Esophagus muscularis mucosa (tissue), 4 donors: ENCODE measurements around the gene CEMP1. TPM values are rescaled to one million over a fixed set of nuclear protein-coding genes. Genes with fewer than 3 reads are reported as not detected.
"Not testable (repeated sequence)": the region's sequence is repeated elsewhere in the genome, so short reads cannot be mapped to it uniquely, and the experiment has no call there.

Experiments
- DNase-seq: peaks from one replicate; pipeline ENCODE4 v3.0.0-alpha.2; 2017; ENCODE audit errors: extremely low spot score
- H3K27ac ChIP-seq, 4 donors: fragments of 200-600 bp; sonication (generic); replicated peaks in 1 of 4; 1 replicate in 3 of 4; 2 replicates in 1 of 4; pipeline ENCODE4 v1.5.1; 2016 to 2019; ENCODE audit warnings: mild to moderate bottlenecking in 1 of 4
- H3K27me3 ChIP-seq, 4 donors: fragments of 200-600 bp; sonication (generic); one replicate each; pipeline versions ENCODE4 v1.5.1 to v1.6.0; 2016 to 2019
- H3K36me3 ChIP-seq, 4 donors: fragments of 200-600 bp; sonication (generic); one replicate each; pipeline ENCODE4 v1.5.1; 2016 to 2019
- H3K4me1 ChIP-seq, 4 donors: fragments of 200-600 bp; sonication (generic); one replicate each; pipeline ENCODE4 v1.5.1; 2016 to 2019
- H3K4me3 ChIP-seq, 4 donors: fragments of 200-600 bp; sonication (generic); 1 replicate in 2 of 4; 2 replicates in 2 of 4; pipeline ENCODE4 v1.5.1; 2016 to 2019; ENCODE audit warnings: mild to moderate bottlenecking in 4 of 4, moderate library complexity in 1 of 4
- H3K9me3 ChIP-seq, 4 donors: fragments of 200-600 bp; sonication (generic); 1 replicate in 3 of 4; 2 replicates in 1 of 4; pipeline ENCODE4 v1.5.1; 2016 to 2019
- EP300 ChIP-seq: sonication (generic); formaldehyde crosslinking; IDR thresholded peaks from one replicate; pipeline ENCODE4 v1.6.1; 2017; ENCODE audit warnings: antibody characterized with exemption
- POLR2A ChIP-seq: fragments of 450-650 bp; IDR thresholded peaks from one replicate; pipeline ENCODE4 v1.6.1; 2017; ENCODE audit warnings: antibody characterized with exemption, moderate library complexity, mild to moderate bottlenecking, low read depth
- POLR2AphosphoS5 ChIP-seq, 2 donors: sonication (generic); formaldehyde crosslinking; IDR thresholded peaks; one replicate each; pipeline ENCODE4 v1.6.1; 2017; ENCODE audit warnings: antibody characterized with exemption in 2 of 2
- WGBS: methylation state at CpG from one replicate; pipeline ENCODE4 v1.1.5; 2018; 5-methylcytosine and 5-hydroxymethylcytosine counted together
- intact Hi-C: fragments of 100-400 bp; cut with DNase I; formaldehyde crosslinking; loops from one replicate; pipeline ENCODE4 v1.15.1; 2023
- total RNA-seq, 4 donors: library from RNA; depleted of rRNA; stranded (reverse); fragments of >200 nt; gene quantifications; one replicate each; pipeline versions ENCODE4 v1.1.0 to v1.2.1, GENCODE V29; 2016
- TF ChIP-seq, protein P1 (sequence below), 3 experiments: fragments of 200-600 bp in 2 of 3; fragments of 450-650 bp in 1 of 3; sonication (generic) in 2 of 3; IDR thresholded peaks; one replicate each; pipeline ENCODE4 v1.5.1; 2017 to 2019; ENCODE audit warnings: antibody characterized with exemption in 3 of 3, mild to moderate bottlenecking in 2 of 3, moderate library complexity in 1 of 3

Gene CEMP1
- not detected for total RNA-seq

- H3K4me3 ChIP-seq = peak within 1 kb of the TSS; percentile 66 to 71 (median 70)
- DNase-seq = no peak
- intact Hi-C loops = no loop called here
- peaks cover 14 to 42% (median 36%) of the 10 kb centered on the region in 4 donors for H3K36me3 ChIP-seq
- H3K27ac ChIP-seq = peak within 1 kb of the TSS; percentile 95 to 98 (median 96)
- WGBS = 16% methylated on average over 11 of the region's 11 CpGs
- H3K27me3 ChIP-seq = no peaks in the 10 kb centered on the region
- TF ChIP-seq, protein P1, sequence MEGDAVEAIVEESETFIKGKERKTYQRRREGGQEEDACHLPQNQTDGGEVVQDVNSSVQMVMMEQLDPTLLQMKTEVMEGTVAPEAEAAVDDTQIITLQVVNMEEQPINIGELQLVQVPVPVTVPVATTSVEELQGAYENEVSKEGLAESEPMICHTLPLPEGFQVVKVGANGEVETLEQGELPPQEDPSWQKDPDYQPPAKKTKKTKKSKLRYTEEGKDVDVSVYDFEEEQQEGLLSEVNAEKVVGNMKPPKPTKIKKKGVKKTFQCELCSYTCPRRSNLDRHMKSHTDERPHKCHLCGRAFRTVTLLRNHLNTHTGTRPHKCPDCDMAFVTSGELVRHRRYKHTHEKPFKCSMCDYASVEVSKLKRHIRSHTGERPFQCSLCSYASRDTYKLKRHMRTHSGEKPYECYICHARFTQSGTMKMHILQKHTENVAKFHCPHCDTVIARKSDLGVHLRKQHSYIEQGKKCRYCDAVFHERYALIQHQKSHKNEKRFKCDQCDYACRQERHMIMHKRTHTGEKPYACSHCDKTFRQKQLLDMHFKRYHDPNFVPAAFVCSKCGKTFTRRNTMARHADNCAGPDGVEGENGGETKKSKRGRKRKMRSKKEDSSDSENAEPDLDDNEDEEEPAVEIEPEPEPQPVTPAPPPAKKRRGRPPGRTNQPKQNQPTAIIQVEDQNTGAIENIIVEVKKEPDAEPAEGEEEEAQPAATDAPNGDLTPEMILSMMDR (IDR thresholded peaks at IDR 0.05) = no peak
- TF ChIP-seq EP300 (no peak), POLR2A (no peak), POLR2AphosphoS5 (IDR thresholded peaks at IDR 0.05) (no peak)
- no peaks in the 10 kb centered on the region for H3K9me3 ChIP-seq
- H3K4me1 ChIP-seq = peaks cover 8 to 34% (median 33%) of the 10 kb centered on the region in 4 donors
Observed at GRCh38 chr16:2531371-2531695, at the start of gene CEMP1. CEMP1 (minus strand) TSS chr16:2531408; CDS start chr16:2531073, 335 bp downstream.

- DNase-seq, H3K9me3 ChIP-seq, intact Hi-C loops, H3K4me3 ChIP-seq, H3K27ac ChIP-seq, H3K27me3 ChIP-seq: not testable (repeated sequence)
- WGBS = no CpG with 5 or more reads among the region's 21 CpGs
- Histone ChIP-seq H3K4me1 (peaks cover 6 to 11% (median 10%) of the 10 kb centered on the region in 4 donors), H3K36me3 (peaks cover 2 to 19% (median 11%) of the 10 kb centered on the region in 4 donors)
Observed at GRCh38 chr16:2580818-2581217, 49.6 kb upstream of the CEMP1 start.

DNA sequence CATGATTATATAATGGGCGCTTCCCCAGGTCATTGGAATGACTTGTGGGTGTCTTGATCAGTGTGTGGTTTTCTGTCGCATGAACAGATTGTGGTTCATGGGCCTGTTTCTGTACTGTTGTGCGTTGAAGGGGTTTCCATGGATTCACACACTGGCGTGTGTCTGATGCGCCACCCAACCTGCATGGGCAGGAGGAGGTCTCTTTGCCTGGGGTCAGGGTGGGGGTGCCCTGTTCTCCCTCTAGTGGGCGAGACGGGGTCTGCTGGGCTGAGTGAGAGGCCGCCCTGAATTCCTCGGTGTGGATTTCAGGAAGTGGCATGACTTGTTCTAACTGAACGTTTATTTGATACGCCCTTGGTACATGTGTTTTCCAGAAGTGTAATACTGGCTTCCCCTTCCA, 48.9 kb upstream of the CEMP1 start:
- H3K4me1 ChIP-seq, H3K9me3 ChIP-seq, H3K4me3 ChIP-seq, DNase-seq, H3K27ac ChIP-seq, H3K27me3 ChIP-seq, intact Hi-C loops: not testable (repeated sequence)
- peaks cover 0 to 12% (median 5%) of the 10 kb centered on the region in 4 donors for H3K36me3 ChIP-seq
- no CpG with 5 or more reads among the region's 11 CpGs for WGBS

DNA sequence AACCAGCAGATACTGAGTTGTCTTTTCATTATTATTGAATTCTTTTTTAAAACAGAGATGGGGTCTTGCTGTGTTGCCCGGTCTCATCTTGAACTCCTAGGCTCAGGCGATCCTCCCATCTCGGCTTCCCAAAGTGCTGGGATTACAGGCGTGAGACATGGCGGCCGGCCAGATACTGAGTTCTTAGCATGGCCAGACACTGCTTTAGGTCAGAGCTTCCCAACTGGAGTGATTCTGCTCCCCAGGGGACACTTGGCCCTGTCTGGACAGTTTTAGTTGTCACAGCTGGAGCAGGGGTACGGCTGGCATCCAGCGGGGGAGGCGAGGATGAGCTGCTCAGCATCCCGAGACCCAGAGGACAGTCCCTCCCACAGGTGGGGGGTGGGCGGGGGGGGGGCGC, 47.7 kb upstream of the CEMP1 start:
- H3K27ac ChIP-seq, intact Hi-C loops, DNase-seq, H3K4me3 ChIP-seq, H3K9me3 ChIP-seq, H3K36me3 ChIP-seq, H3K4me1 ChIP-seq, H3K27me3 ChIP-seq: not testable (repeated sequence)
- no CpG with 5 or more reads among the region's 12 CpGs for WGBS

GRCh38 chr16:2577044-2577443, 45.8 kb upstream of the CEMP1 start:
- H3K4me3 ChIP-seq, intact Hi-C loops, DNase-seq, H3K4me1 ChIP-seq, H3K9me3 ChIP-seq, H3K36me3 ChIP-seq, H3K27ac ChIP-seq, H3K27me3 ChIP-seq: not testable (repeated sequence)
- no CpG with 5 or more reads among the region's 26 CpGs for WGBS

DNA sequence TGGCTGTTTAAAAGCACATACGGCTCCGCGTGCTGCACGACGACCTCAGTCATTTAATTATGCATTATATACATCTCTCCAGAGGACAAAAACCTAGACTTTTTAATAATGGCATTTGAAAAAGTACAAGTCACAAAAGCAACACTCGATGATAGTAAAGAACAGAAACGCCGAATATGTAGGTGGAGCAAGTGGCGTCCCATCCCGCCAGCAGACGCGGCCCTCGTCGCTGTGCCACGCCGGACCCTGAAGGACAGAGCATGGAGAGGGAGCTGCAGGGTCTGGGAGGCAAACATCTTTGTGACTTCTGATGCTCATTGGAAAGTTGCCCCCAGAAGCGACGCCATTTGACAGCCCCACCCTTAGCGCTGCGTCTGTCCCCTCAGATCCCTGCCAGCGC, 44.6 kb upstream of the CEMP1 start:
- H3K4me1 ChIP-seq, H3K4me3 ChIP-seq, H3K36me3 ChIP-seq, H3K27me3 ChIP-seq, intact Hi-C loops, DNase-seq, H3K27ac ChIP-seq, H3K9me3 ChIP-seq: not testable (repeated sequence)
- WGBS = no CpG with 5 or more reads among the region's 21 CpGs

- H3K27me3 ChIP-seq, H3K4me3 ChIP-seq, intact Hi-C loops, DNase-seq, H3K36me3 ChIP-seq, H3K27ac ChIP-seq, H3K9me3 ChIP-seq, H3K4me1 ChIP-seq: not testable (repeated sequence)
- no CpG with 5 or more reads among the region's 6 CpGs for WGBS
Observed at GRCh38 chr16:2572704-2573103, 41.5 kb upstream of the CEMP1 start.

DNA sequence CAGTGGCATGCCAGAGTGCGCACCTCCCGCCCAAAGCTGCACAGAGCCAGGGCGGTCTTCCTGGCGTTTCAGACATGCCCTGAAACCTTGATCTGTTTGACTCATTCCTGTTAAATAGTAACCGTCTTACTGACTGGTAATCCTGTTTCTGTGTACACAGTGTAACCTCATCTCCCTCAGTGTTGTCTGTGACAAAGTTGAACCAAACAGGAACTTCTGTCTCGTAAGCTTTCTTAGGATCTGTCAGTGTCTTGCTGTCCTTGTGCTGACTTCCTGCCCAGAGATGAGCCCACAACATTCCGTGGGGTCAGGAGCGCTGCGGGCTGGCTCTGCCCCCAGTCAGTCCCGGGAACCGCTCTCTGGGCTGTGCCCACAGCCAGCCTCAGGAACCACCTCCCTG, 37.4 kb upstream of the CEMP1 start:
- H3K27me3 ChIP-seq, H3K9me3 ChIP-seq, H3K27ac ChIP-seq, DNase-seq, H3K4me1 ChIP-seq, intact Hi-C loops, H3K4me3 ChIP-seq, H3K36me3 ChIP-seq: not testable (repeated sequence)
- no CpG with 5 or more reads among the region's 11 CpGs for WGBS

GRCh38 chr16:2567506-2567905, 36.3 kb upstream of the CEMP1 start:
- H3K4me1 ChIP-seq, DNase-seq, intact Hi-C loops, H3K9me3 ChIP-seq, H3K36me3 ChIP-seq, H3K27ac ChIP-seq, H3K27me3 ChIP-seq, H3K4me3 ChIP-seq: not testable (repeated sequence)
- WGBS = no CpG with 5 or more reads among the region's 6 CpGs
